Fibroblast of lung (primary cell): Measurements from ENCODE around the gene PPME1. TPM values are rescaled to one million over a fixed set of nuclear protein-coding genes. Genes with fewer than 3 reads are reported as not detected.

Source experiments
- DNase-seq, 2 donors: peaks; one replicate each; pipeline versions ENCODE4 v3.0.0 to v3.0.0-alpha.2; 2010; ENCODE audit warnings: low read depth in 2 of 2
- H2AFZ ChIP-seq: 2 replicates; pipeline ENCODE4 v1.5.1; 2012; ENCODE audit warnings: low read length, control low read depth, inconsistent platforms
- H3K27ac ChIP-seq: 2 replicates; pipeline ENCODE4 v1.5.1; 2011; ENCODE audit warnings: low read length, control low read depth; ENCODE audit not compliant: insufficient read depth
- H3K27me3 ChIP-seq: 2 replicates; pipeline ENCODE4 v1.5.1; 2011; ENCODE audit warnings: mild to moderate bottlenecking, low read length; ENCODE audit not compliant: control insufficient read depth, insufficient read depth
- H3K36me3 ChIP-seq: 2 replicates; pipeline ENCODE4 v1.5.1; 2011; ENCODE audit warnings: low read length; ENCODE audit not compliant: control insufficient read depth, insufficient read depth
- H3K4me1 ChIP-seq: 2 replicates; pipeline ENCODE4 v1.5.1; 2011; ENCODE audit warnings: low read length; ENCODE audit not compliant: control insufficient read depth, insufficient read depth; ENCODE audit errors: extremely low read depth
- H3K4me2 ChIP-seq: 2 replicates; pipeline ENCODE4 v1.5.1; 2011; ENCODE audit warnings: low read length, control low read depth; ENCODE audit not compliant: insufficient read depth; ENCODE audit errors: extremely low read depth
- H3K4me3 ChIP-seq, 4 experiments: fragments of 200-600 bp in 1 of 4; sonication (generic) in 1 of 4; replicated peaks in 1 of 4; 2 replicates each; pipeline ENCODE4 v1.5.1; 2011 to 2016; ENCODE audit warnings: low read length in 4 of 4, low read depth in 3 of 4, mild to moderate bottlenecking in 3 of 4, control low read depth in 2 of 4, inconsistent platforms in 1 of 4, mixed read lengths in 1 of 4; ENCODE audit not compliant: insufficient read depth in 1 of 4; ENCODE audit errors: control extremely low read depth in 1 of 4
- H3K79me2 ChIP-seq: 2 replicates; pipeline ENCODE4 v1.5.1; 2012; ENCODE audit warnings: mild to moderate bottlenecking, low read length, inconsistent platforms; ENCODE audit not compliant: control insufficient read depth, insufficient read depth
- H3K9ac ChIP-seq: 2 replicates; pipeline ENCODE4 v1.5.1; 2011; ENCODE audit warnings: mild to moderate bottlenecking, low read length, control low read depth; ENCODE audit not compliant: insufficient read depth
- H3K9me3 ChIP-seq: 2 replicates; pipeline ENCODE4 v1.5.1; 2012; ENCODE audit warnings: low read depth, low read length; ENCODE audit not compliant: control insufficient read depth, insufficient read depth
- H4K20me1 ChIP-seq: 2 replicates; pipeline ENCODE4 v1.5.1; 2011; ENCODE audit warnings: low read length; ENCODE audit not compliant: control insufficient read depth, insufficient read depth; ENCODE audit errors: extremely low read depth
- EZH2 ChIP-seq: IDR thresholded peaks from 2 replicates; pipeline ENCODE4 v1.5.1; 2012; ENCODE audit warnings: low read length, control low read depth, mild to moderate bottlenecking; ENCODE audit errors: missing control alignments
- polyA plus RNA-seq, 2 donors: library from polyadenylated mRNA; depleted of rRNA in 1 of 2; stranded (reverse) in 1 of 2; unstranded in 1 of 2; fragments of >200 nt; gene quantifications; 2 replicates each; pipeline ENCODE4 v1.2.1, GENCODE V29; 2011 to 2012; ENCODE audit warnings: missing spikeins in 1 of 2
- total RNA-seq: library from RNA; depleted of rRNA; stranded (reverse); fragments of >200 nt; gene quantifications from 2 replicates; pipeline ENCODE4 v1.2.1, GENCODE V29; 2014
- TF ChIP-seq, protein P1 (sequence below), 2 donors: IDR thresholded peaks in 1 of 2; conservative IDR thresholded peaks in 1 of 2; 1 replicate in 1 of 2; 2 replicates in 1 of 2; pipeline ENCODE4 v1.5.1; 2011 to 2012; ENCODE audit warnings: low read length in 2 of 2, control low read depth in 1 of 2, inconsistent platforms in 1 of 2, low read depth in 1 of 2, mild to moderate bottlenecking in 1 of 2

Gene PPME1
- total and polyA plus RNA-seq, 2 donors (not counting 1 experiment from before 2014, with no cell fraction given), result 35.3 to 38.8 TPM

DNA sequence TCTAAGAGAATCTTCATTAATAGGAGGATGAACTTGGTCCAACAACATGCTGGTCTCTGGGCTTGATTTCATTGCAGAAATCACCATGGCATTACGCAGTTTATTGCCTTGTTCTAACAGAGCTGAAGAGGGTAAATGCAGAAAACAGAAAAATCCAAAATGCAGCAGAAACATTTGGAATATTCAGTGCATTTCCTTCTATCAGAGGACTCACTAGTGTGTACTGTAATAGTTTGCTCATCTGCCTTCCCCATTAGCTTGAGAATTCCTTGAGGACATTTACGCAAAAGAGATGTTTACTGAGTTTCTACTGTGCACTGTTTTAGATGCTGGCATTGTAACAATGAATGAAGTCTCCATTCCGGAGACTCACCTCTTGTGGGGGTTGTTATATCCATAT is 37.7 kb upstream of the PPME1 start:
- TF ChIP-seq EZH2, result no peak
- TF ChIP-seq, protein P1, sequence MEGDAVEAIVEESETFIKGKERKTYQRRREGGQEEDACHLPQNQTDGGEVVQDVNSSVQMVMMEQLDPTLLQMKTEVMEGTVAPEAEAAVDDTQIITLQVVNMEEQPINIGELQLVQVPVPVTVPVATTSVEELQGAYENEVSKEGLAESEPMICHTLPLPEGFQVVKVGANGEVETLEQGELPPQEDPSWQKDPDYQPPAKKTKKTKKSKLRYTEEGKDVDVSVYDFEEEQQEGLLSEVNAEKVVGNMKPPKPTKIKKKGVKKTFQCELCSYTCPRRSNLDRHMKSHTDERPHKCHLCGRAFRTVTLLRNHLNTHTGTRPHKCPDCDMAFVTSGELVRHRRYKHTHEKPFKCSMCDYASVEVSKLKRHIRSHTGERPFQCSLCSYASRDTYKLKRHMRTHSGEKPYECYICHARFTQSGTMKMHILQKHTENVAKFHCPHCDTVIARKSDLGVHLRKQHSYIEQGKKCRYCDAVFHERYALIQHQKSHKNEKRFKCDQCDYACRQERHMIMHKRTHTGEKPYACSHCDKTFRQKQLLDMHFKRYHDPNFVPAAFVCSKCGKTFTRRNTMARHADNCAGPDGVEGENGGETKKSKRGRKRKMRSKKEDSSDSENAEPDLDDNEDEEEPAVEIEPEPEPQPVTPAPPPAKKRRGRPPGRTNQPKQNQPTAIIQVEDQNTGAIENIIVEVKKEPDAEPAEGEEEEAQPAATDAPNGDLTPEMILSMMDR (conservative IDR thresholded peaks at IDR 0.05 in 1 of 2, IDR thresholded peaks at IDR 0.05 in 1 of 2; ENCODE audit: low read depth in 1 of 2, low read length in 2 of 2), result no peak
- Histone ChIP-seq H3K27me3 (no peaks in the 10 kb centered on the region), H4K20me1 (no peaks in the 10 kb centered on the region)

DNA sequence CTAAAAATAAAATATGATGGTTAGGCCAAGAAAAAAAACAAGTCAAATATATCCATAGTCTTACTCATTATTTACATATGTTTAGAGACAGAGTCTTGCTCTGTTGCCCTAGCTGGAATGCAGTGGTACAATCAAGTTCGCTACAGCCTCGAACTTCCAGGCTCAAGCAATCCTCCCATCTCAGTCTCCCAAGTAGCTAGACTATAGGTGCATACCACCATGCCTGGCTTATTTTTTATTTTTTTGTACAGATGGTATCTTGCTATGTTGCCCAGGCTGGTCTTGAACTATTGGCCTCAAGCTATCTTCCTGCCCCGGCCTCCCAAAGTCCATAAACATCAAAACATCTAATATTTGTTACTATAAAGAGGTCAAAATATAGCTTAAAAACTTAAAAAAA is 36.4 kb upstream of the PPME1 start:
- no peaks in the 10 kb centered on the region for H3K9me3 ChIP-seq
- no peak overlapping the region for H3K4me2 ChIP-seq
- H2AFZ ChIP-seq, result no peak overlapping the region
- no peaks in the 10 kb centered on the region for H4K20me1 ChIP-seq
- TF ChIP-seq, protein P1 (conservative IDR thresholded peaks at IDR 0.05 in 1 of 2, IDR thresholded peaks at IDR 0.05 in 1 of 2; ENCODE audit: low read depth in 1 of 2, low read length in 2 of 2), result no peak
- no peak for TF ChIP-seq EZH2
- H3K4me1 ChIP-seq, result peaks cover 7% of the 10 kb centered on the region
- no peaks in the 10 kb centered on the region for H3K27me3 ChIP-seq
- no peak overlapping the region for H3K9ac ChIP-seq
- H3K4me3 ChIP-seq, result no peak overlapping the region
- no peak overlapping the region for H3K27ac ChIP-seq
- no peak for DNase-seq
- no peaks in the 10 kb centered on the region for H3K36me3 ChIP-seq
- no peaks in the 10 kb centered on the region for H3K79me2 ChIP-seq

More for the DNA sequence above, 37.7 kb upstream of the PPME1 start:
- H3K9me3 ChIP-seq, result no peaks in the 10 kb centered on the region
- H3K9ac ChIP-seq, result no peak overlapping the region
- no peak overlapping the region for H3K27ac ChIP-seq
- no peaks in the 10 kb centered on the region for H3K79me2 ChIP-seq
- no peak overlapping the region for H3K4me3 ChIP-seq
- peaks cover 4% of the 10 kb centered on the region for H3K4me1 ChIP-seq
- no peak for DNase-seq
- H3K4me2 ChIP-seq, result no peak overlapping the region
- no peak overlapping the region for H2AFZ ChIP-seq
- H3K36me3 ChIP-seq, result no peaks in the 10 kb centered on the region

DNA sequence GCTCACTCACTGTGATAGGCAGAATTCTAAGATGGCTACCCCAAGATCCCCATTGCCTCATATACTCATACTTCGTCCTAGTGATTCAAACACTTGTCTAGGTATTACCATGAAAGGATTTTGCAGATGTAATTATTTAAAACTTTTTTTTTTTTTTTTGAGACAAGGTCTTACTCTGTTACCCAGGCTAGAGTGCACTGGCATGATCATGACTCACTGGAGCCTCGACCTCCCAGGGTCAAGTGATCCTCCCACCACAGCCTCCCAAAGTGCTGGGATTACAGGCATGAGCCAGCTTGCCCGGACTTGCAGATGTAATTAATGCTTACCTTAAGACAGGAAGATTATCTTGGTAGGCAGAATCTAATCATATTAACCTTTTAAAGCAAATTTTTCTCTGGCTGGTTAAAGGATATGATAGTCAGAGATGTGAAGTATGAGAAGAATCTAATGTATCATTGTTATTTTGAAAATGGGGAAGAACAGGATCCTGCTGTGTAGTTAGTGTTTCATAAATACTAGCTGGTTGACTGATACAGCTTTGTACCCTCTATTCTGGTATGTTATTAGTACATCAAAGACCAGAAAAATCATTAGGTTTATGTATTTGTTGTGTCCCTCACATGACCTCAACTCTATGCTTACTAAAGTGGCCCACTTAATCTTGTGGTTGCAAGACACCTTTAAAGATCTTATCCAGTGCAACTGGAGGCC is 35.8 kb upstream of the PPME1 start:
- Histone ChIP-seq H2AFZ (no peak overlapping the region), H3K36me3 (no peaks in the 10 kb centered on the region), H3K27ac (no peak overlapping the region), H4K20me1 (no peaks in the 10 kb centered on the region), H3K27me3 (no peaks in the 10 kb centered on the region), H3K9ac (no peak overlapping the region), H3K9me3 (no peaks in the 10 kb centered on the region), H3K4me3 (no peak overlapping the region), H3K4me1 (peaks cover 8% of the 10 kb centered on the region), H3K79me2 (no peaks in the 10 kb centered on the region), H3K4me2 (no peak overlapping the region)
- TF ChIP-seq, protein P1 (conservative IDR thresholded peaks at IDR 0.05 in 1 of 2, IDR thresholded peaks at IDR 0.05 in 1 of 2; ENCODE audit: low read depth in 1 of 2, low read length in 2 of 2), result no peak
- no peak for TF ChIP-seq EZH2
- DNase-seq, result peak; percentile 47 to 66
